GM12873 (cell line): ENCODE data around the gene RUFY2.

ENCODE experiments used
- CTCF ChIP-seq: IDR thresholded peaks from 2 replicates; pipeline ENCODE4 v1.5.1; 2012; ENCODE audit warnings: low read depth, mild to moderate bottlenecking, moderate library complexity, low read length, control low read depth; ENCODE audit not compliant: insufficient read depth; ENCODE audit errors: missing control alignments

The RUFY2 gene

GRCh38 chr10:68428396-68429104 is 21.5 kb upstream of the RUFY2 start:
- no peak for TF ChIP-seq CTCF

- no peak for TF ChIP-seq CTCF
Measured at GRCh38 chr10:68424454-68425014, 17.5 kb upstream of the RUFY2 start.

GRCh38 chr10:68423522-68423921 is 16.4 kb upstream of the RUFY2 start:
- no peak for TF ChIP-seq CTCF

- TF ChIP-seq CTCF = no peak
Measured at GRCh38 chr10:68419376-68419775, 12.3 kb upstream of the RUFY2 start.

GRCh38 chr10:68408898-68409518 is 1.9 kb upstream of the RUFY2 start:
- no peak for TF ChIP-seq CTCF

- no peak for TF ChIP-seq CTCF
Measured at GRCh38 chr10:68406111-68406814, 814 bp downstream of the RUFY2 start.

- no peak for TF ChIP-seq CTCF
Measured at GRCh38 chr10:68403701-68404100, 3.4 kb downstream of the RUFY2 start.
